CD4-positive, alpha-beta T cell (primary cell): ENCODE results near the gene TRERF1. TPM values are rescaled to one million over a fixed set of nuclear protein-coding genes. Genes with fewer than 3 reads are reported as not detected.

Experiments
- ATAC-seq: fragments of 200-7000 bp; cut with Tn5 transposase; one replicate; pipeline ENCODE4 v1.10.0; 2022; ENCODE audit warnings: mild to moderate bottlenecking; ENCODE audit not compliant: poor library complexity
- CTCF ChIA-PET: fragments of 350-600 bp; sonication (Branson Sonifier 250); formaldehyde crosslinking; loops from one replicate; lab custom pipeline; 2021; ENCODE audit warnings: antibody characterized with exemption, inconsistent platforms; lab: Charles Lee
- POLR2A ChIA-PET: fragments of 350-600 bp; sonication (Branson Sonifier 250); formaldehyde crosslinking; loops from one replicate; lab custom pipeline; 2021; ENCODE audit warnings: antibody characterized with exemption, inconsistent platforms; lab: Charles Lee
- DNase-seq, 14 experiments: peaks; one replicate each; pipeline ENCODE4 v3.0.0-alpha.2; 2013 to 2020; ENCODE audit warnings: mixed read lengths in 2 of 14
- H3K27ac ChIP-seq, 2 donors: one replicate each; pipeline versions ENCODE4 v1.5.1 to v1.7.0; 2013; ENCODE audit warnings: low read length in 2 of 2, low read depth in 1 of 2, mild to moderate bottlenecking in 1 of 2
- H3K27me3 ChIP-seq, 2 experiments: 1 replicate in 1 of 2; 2 replicates in 1 of 2; pipeline versions ENCODE4 v1.6.1 to v1.7.0; 2013; ENCODE audit warnings: low read length in 2 of 2, control low read depth in 1 of 2, mild to moderate bottlenecking in 1 of 2, moderate library complexity in 1 of 2; ENCODE audit not compliant: insufficient read depth in 2 of 2, control insufficient read depth in 1 of 2
- H3K36me3 ChIP-seq: one replicate; pipeline ENCODE4 v1.6.1; 2013; ENCODE audit warnings: low read length, control low read depth; ENCODE audit not compliant: insufficient read depth
- H3K4me1 ChIP-seq: one replicate; pipeline ENCODE4 v1.6.1; 2013; ENCODE audit warnings: low read length, control low read depth; ENCODE audit not compliant: insufficient read depth
- H3K4me3 ChIP-seq: one replicate; pipeline ENCODE4 v1.5.1; 2013; ENCODE audit warnings: mild to moderate bottlenecking, low read length, moderate library complexity
- H3K9me3 ChIP-seq, 2 experiments: 1 replicate in 1 of 2; 2 replicates in 1 of 2; pipeline versions ENCODE4 v1.6.1 to v1.7.0; 2013; ENCODE audit warnings: low read length in 2 of 2, mild to moderate bottlenecking in 2 of 2, control low read depth in 1 of 2, moderate library complexity in 1 of 2; ENCODE audit not compliant: control insufficient read depth in 1 of 2, insufficient read depth in 1 of 2
- H3K27ac Mint-ChIP-seq: one replicate; pipeline ENCODE4 v1.8.0; 2020; ENCODE audit warnings: mixed read lengths
- H3K27me3 Mint-ChIP-seq: one replicate; pipeline ENCODE4 v1.8.0; 2021; ENCODE audit warnings: mixed read lengths
- H3K36me3 Mint-ChIP-seq: one replicate; pipeline ENCODE4 v1.8.0; 2021; ENCODE audit warnings: low read depth, mixed read lengths
- H3K4me1 Mint-ChIP-seq: one replicate; pipeline ENCODE4 v1.8.0; 2021; ENCODE audit warnings: low read depth, mixed read lengths
- H3K4me3 Mint-ChIP-seq: one replicate; pipeline ENCODE4 v1.8.0; 2020; ENCODE audit warnings: mild to moderate bottlenecking, mixed read lengths
- H3K9me3 Mint-ChIP-seq: one replicate; pipeline ENCODE4 v1.8.0; 2020; ENCODE audit warnings: mixed read lengths
- intact Hi-C, 2 experiments: fragments of 100-400 bp; cut with DNase I in 1 of 2; cut with micrococcal nuclease in 1 of 2; formaldehyde crosslinking; loops; one replicate each; pipeline versions ENCODE4 v1.15.1 to v1.9.0; 2023 to 2025; cut with DNase I, micrococcal nuclease
- total RNA-seq, 174 experiments: library from RNA in 2 of 174; stranded (reverse) in 2 of 174; gene quantifications; one replicate each; pipeline ENCODE4 v1.2.3 and lab custom pipeline; 2021 to 2026
- TF ChIP-seq, protein P1 (sequence below): fragments of 200-600 bp; IDR thresholded peaks from one replicate; pipeline ENCODE4 v1.8.0; 2022; ENCODE audit warnings: antibody characterized with exemption, mild to moderate bottlenecking

The TRERF1 gene
- total RNA-seq, 2 experiments from 2014 or later, result 31.0 to 31.7 TPM

- DNase-seq (no peak), ATAC-seq (no peak)
- TF ChIP-seq, protein P1, sequence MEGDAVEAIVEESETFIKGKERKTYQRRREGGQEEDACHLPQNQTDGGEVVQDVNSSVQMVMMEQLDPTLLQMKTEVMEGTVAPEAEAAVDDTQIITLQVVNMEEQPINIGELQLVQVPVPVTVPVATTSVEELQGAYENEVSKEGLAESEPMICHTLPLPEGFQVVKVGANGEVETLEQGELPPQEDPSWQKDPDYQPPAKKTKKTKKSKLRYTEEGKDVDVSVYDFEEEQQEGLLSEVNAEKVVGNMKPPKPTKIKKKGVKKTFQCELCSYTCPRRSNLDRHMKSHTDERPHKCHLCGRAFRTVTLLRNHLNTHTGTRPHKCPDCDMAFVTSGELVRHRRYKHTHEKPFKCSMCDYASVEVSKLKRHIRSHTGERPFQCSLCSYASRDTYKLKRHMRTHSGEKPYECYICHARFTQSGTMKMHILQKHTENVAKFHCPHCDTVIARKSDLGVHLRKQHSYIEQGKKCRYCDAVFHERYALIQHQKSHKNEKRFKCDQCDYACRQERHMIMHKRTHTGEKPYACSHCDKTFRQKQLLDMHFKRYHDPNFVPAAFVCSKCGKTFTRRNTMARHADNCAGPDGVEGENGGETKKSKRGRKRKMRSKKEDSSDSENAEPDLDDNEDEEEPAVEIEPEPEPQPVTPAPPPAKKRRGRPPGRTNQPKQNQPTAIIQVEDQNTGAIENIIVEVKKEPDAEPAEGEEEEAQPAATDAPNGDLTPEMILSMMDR, result no peak
- Histone ChIP-seq H3K4me1 (peaks cover 83% of the 10 kb centered on the region), H3K27ac (peak overlapping the region in 1 of 2 donors; percentile 13), H3K36me3 (no peaks in the 10 kb centered on the region), H3K9me3 (no peaks in the 10 kb centered on the region), H3K4me3 (no peak overlapping the region), H3K27me3 (no peaks in the 10 kb centered on the region)
- Mint-ChIP-seq H3K27me3 (no peaks in the 10 kb centered on the region), H3K27ac (peak overlapping the region; percentile 99), H3K9me3 (no peaks in the 10 kb centered on the region), H3K4me3 (peak overlapping the region; percentile 49), H3K4me1 (peaks cover 97% of the 10 kb centered on the region), H3K36me3 (peaks cover 1% of the 10 kb centered on the region)
- intact Hi-C loops, result loop anchor here in 1 of 2 experiments (5.0 kb wide), 1 partner anchor 59 kb away; the partner anchor contains the start of gene TRERF1
- ChIA-PET POLR2A (interaction anchor here (0.7 to 7.9 kb wide), 4 partner anchors 9 to 58 kb away, joined by 3 to 178 read pairs (median 4); partner anchors contain the start of gene TRERF1), CTCF (interaction anchor here (0.7 kb wide), 1 partner anchor 48 kb away, joined by 3 read pairs; no protein-coding TSS in a partner anchor)
Measured at GRCh38 chr6:42393339-42393738, 58.4 kb downstream of the TRERF1 start.

- peak overlapping the region; percentile 99 for H3K27ac Mint-ChIP-seq
- H3K9me3 Mint-ChIP-seq, result no peaks in the 10 kb centered on the region
- H3K4me3 Mint-ChIP-seq, result no peak overlapping the region
Measured at GRCh38 chr6:42392833-42393232, 58.9 kb downstream of the TRERF1 start.

GRCh38 chr6:42391441-42391840 is 60.3 kb downstream of the TRERF1 start:
- Mint-ChIP-seq H3K4me1 (peaks cover 96% of the 10 kb centered on the region), H3K27ac (peak overlapping the region; percentile 99), H3K27me3 (no peaks in the 10 kb centered on the region), H3K9me3 (no peaks in the 10 kb centered on the region), H3K36me3 (no peaks in the 10 kb centered on the region), H3K4me3 (peak overlapping the region; percentile 31)
- TF ChIP-seq, protein P1, result no peak
- DNase-seq, result no peak
- no peak overlapping the region for H3K4me3 ChIP-seq
- H3K4me1 ChIP-seq, result peaks cover 90% of the 10 kb centered on the region
- no peak for ATAC-seq
- peak overlapping the region; percentile 78 to 89 for H3K27ac ChIP-seq
- intact Hi-C loops, result loop anchor here (2.0 to 5.0 kb wide), 2 partner anchors 59 to 61 kb away; partner anchors contain the start of gene TRERF1 (in 2 of the 2)
- no peaks in the 10 kb centered on the region for H3K36me3 ChIP-seq
- H3K27me3 ChIP-seq, result no peaks in the 10 kb centered on the region
- ChIA-PET CTCF (interaction anchor here (0.8 to 3.6 kb wide), 7 partner anchors 11 to 604 kb away, joined by 3 to 19 read pairs (median 3); partner anchors contain the start of gene TOMM6), POLR2A (interaction anchor here (0.6 to 7.9 kb wide), 14 partner anchors 8 to 172 kb away, joined by 3 to 178 read pairs (median 14); partner anchors contain the start of genes TRERF1 and UBR2)
- H3K9me3 ChIP-seq, result no peaks in the 10 kb centered on the region

More at GRCh38 chr6:42392833-42393232, 58.9 kb downstream of the TRERF1 start:
- Histone ChIP-seq H3K27me3 (no peaks in the 10 kb centered on the region), H3K4me1 (peaks cover 87% of the 10 kb centered on the region), H3K4me3 (no peak overlapping the region), H3K27ac (peak overlapping the region; percentile 13 to 89), H3K36me3 (no peaks in the 10 kb centered on the region), H3K9me3 (no peaks in the 10 kb centered on the region)
- H3K36me3 Mint-ChIP-seq, result no peaks in the 10 kb centered on the region
- ChIA-PET POLR2A (interaction anchor here (0.9 to 7.9 kb wide), 4 partner anchors 10 to 59 kb away, joined by 3 to 178 read pairs (median 4); partner anchors contain the start of gene TRERF1), CTCF (no interaction called here)
- no peaks in the 10 kb centered on the region for H3K27me3 Mint-ChIP-seq
- H3K4me1 Mint-ChIP-seq, result peaks cover 97% of the 10 kb centered on the region
- ATAC-seq (no peak), DNase-seq (no peak)
- intact Hi-C loops, result loop anchor here in 1 of 2 experiments (5.0 kb wide), 1 partner anchor 59 kb away; the partner anchor contains the start of gene TRERF1
- TF ChIP-seq, protein P1, result no peak
